COLO829 (cell line): ENCODE data around the gene KCNQ1OT1.

Source experiments
- DNase-seq: peaks from one replicate; pipeline ENCODE4 v3.0.0; 2012; ENCODE audit warnings: low spot score

KCNQ1OT1 gene

GRCh38 chr11:2594267-2594666, 105.5 kb downstream of the KCNQ1OT1 start:
- no peak for DNase-seq

DNA sequence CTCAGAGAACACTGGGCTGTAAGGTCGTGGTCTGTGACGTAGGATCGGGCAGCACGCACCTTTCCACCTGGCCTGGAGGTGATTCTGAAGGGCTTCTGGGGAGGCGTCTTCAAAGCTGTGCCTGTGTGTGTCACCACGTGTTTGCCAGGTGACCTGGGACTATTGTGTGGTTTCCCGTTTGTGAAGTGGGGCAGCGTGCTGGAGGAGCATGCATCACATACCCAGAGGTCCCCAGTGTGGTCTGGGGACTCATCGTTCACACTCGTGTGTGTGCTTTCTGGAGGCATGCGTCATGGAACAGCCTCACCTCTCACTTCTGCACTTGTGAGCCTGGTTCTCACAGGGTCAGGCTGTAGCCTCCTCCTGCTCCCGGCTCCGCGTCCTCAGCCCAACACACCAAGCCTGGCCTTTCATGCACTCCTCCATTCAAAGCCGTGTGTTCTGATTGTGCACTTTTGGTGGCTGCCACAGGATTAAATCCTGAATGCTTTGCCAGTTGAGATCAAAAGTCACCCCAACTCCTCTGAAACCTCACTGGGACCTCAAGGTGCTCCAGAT, 106.3 kb downstream of the KCNQ1OT1 start:
- no peak for DNase-seq

GRCh38 chr11:2592559-2593392, 107.0 kb downstream of the KCNQ1OT1 start:
- no peak for DNase-seq

- no peak for DNase-seq
Measured at GRCh38 chr11:2591805-2592204, 108.0 kb downstream of the KCNQ1OT1 start.

DNA sequence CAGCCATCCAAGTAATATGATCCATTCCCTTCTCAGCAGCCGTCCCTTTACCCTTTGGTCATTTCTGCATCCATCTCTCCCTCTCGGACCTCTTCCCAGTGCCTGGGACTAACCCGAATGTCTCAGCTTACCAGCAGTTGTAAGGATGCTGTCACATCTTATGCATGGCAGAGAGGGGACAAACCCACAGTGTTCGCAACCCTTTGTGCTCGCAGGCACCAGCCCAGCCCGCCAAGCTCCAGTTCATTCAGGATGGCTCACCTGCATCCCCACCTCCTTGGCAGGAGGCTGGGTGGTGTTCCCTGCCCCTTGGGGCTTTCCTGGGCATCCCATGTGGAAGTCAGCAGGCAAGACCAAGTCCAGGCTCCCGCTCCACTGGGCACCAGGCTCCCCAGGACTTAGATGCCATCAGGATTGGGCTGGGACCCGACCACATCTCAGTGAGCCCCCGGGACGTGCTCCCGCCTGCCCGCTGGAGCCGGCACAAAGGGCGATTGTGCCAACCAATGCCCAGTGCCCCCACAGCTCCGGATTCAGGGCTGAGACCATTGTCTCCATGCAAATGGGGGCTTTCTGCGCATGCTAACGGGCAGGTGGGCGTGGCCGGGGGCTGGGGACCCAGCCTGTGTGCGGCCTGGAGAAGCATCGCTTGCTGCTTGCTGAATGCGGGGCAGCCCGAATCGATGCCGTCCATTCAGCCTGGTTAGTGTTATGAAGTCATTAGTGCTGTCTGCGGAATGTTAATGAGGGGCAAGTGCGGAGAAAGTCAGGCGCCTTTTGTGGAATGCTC, 108.6 kb downstream of the KCNQ1OT1 start:
- no peak for DNase-seq

- no peak for DNase-seq
Measured at GRCh38 chr11:2590131-2590964, 109.4 kb downstream of the KCNQ1OT1 start.

GRCh38 chr11:2589538-2589934, 110.3 kb downstream of the KCNQ1OT1 start:
- no peak for DNase-seq

DNA sequence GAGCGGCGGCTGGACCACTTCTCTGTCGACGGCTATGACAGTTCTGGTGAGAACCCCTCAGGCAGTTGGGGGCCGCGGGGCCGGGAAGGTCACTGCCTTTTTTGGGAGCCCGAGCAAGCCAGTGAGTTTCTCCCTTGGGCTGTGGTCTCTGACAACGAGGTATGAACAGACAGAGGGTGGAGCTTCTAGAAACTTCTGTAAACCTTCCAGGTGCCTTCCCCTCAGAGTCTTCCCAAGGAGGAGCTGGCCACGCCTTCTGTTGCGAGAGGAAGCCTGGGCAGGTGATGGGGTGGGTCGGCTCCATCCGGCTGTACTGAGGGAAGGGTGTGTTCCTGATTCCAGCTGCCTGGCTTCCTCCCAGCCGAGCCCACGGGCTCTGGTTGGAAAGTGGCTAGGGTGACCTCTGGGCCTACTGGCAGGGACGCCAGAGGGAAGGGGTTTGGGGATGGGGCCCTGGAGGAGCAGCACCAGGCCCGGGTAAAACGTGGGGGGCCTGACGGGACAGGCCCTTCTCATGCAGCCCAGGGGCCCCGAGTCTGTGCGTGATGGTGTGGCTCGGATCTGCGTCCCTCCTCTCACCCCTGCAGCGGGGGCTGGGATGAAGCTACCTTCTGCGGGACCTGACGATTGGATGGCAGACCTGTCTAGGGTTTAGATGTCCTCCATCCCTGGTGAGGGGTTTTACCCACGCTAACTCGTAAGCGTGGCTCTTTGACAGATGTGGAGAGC, 110.8 kb downstream of the KCNQ1OT1 start:
- no peak for DNase-seq

GRCh38 chr11:2587976-2588748, 111.6 kb downstream of the KCNQ1OT1 start:
- DNase-seq = no peak

GRCh38 chr11:2587132-2587930, 112.5 kb downstream of the KCNQ1OT1 start:
- no peak for DNase-seq

DNA sequence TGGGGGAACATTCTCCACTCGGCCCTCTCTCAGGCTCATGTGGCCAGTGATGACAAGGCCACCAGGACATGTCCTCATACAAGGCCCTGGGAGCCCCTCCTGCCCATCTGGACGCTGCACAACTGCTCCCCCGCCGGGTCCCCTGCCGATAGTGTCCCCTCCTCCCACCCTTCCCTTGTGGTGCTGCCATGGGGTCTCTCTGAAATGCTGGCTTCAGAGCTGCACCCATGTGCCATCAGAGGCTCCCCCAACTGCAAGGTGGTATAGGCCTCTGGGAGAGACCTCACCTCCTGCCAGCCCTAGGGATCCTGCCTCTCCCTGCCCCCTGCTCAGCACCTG, 113.0 kb downstream of the KCNQ1OT1 start:
- DNase-seq = no peak

DNA sequence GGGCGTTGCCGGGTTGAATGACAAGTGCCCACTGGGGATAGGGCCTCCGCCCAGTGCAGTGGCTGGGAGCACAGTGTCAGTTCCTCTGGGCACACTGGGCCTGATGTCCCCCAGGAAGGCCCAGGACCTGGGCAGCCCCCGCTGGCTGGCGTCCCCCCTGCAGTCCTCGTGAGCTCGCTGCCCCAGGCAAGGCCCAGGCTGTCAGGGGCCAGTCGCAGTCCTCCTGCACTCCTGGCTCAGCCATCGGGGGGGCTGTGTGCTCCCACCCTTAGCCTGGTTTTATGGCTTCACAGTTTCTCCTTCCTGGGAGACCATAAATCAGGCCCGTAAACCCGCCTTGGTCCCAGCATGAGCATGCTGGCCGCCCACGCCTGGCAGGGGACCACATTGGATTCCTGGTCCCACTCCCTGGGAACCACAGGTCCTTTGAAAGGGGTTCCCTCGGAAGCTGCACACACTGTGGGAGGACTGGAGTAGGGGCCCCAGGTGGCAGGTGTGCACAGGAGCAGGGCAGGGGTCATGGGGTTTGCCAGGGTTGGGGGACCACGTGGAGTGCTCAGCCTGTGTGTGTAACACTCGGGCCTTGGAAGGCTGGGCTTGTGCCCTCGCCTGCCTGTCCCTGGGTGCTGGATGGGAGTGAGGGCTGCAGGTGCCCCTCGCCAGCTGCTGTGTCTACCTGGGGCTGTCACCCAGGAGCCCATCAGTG, 113.6 kb downstream of the KCNQ1OT1 start:
- no peak for DNase-seq

DNA sequence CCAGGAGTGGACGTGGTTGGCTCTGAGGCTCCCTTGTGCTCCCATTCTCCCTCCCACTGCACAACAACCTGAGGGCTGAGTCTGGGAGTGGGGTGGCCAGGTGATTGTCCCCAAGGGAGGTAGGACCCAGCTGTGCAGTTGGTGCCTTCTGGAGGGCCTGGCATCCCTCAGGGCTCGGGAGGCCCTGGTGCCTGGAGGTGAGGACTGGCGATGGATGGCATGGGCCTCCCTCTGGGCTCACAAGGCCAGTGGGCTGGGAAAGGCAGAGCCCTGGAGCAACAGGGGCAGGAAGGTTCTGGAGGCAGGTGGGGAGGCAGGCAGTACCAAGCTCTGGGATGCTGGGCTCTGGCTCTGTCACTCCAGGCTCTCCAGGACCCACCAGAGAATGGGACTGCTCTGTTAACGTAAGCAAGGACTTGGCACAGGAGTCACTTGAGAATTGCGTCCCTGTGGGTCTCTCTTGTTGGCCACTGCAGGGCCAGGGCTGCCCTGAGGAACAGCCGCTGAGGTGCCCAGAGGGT, 114.2 kb downstream of the KCNQ1OT1 start:
- no peak for DNase-seq

DNA sequence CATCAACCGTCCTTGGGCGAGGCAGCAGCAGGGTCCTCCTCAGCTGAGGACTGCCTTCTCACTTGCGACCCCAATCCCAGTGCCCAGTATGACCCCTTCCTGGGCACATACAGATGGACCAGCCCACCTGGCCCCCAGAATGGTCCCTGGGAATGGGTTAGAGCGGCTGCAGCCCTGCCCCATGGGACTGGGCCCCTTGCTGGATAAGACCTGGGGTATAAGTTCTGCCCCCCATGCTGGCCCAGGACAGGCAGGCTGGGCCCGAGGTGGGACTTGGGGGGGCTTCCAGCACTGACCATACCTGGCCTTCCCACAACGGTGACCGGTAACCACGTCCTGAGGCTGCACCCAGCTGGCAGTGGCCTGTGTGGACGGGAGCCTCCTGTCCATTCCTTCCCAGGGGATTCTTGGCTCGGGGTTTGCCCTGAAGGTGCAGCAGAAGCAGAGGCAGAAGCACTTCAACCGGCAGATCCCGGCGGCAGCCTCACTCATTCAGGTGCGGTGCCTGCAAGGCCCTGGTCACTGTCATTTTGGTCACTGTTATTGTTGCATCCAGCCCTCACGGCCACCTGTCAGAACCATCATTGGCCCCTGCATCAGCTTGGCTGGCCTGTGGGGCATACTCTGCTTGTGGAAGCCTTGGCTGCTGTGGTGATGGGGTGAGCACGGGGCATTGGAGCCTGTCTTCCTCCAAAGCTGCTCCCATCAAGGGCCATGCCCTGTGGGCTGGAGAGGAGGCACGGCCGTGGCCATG, 114.8 kb downstream of the KCNQ1OT1 start:
- DNase-seq = no peak

GRCh38 chr11:2584434-2584811, 115.4 kb downstream of the KCNQ1OT1 start:
- no peak for DNase-seq

DNA sequence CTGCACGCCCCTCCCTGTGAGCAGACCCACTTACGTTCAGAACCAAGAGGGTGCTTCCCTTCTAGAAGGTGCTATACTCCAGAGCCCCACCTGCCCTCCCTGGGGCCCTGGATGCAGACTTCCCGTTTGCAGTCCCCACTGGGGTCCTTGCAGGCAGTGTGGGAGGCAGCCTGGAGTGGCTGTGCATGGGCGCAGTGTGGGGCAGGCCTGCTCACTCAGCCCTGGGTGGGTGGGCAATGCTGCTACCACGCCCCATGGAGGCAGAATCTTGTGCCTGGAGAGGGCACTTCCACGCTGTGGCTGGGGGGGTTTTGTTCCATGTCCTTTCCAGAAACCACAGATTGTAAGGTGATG, 116.2 kb downstream of the KCNQ1OT1 start:
- no peak for DNase-seq

DNA sequence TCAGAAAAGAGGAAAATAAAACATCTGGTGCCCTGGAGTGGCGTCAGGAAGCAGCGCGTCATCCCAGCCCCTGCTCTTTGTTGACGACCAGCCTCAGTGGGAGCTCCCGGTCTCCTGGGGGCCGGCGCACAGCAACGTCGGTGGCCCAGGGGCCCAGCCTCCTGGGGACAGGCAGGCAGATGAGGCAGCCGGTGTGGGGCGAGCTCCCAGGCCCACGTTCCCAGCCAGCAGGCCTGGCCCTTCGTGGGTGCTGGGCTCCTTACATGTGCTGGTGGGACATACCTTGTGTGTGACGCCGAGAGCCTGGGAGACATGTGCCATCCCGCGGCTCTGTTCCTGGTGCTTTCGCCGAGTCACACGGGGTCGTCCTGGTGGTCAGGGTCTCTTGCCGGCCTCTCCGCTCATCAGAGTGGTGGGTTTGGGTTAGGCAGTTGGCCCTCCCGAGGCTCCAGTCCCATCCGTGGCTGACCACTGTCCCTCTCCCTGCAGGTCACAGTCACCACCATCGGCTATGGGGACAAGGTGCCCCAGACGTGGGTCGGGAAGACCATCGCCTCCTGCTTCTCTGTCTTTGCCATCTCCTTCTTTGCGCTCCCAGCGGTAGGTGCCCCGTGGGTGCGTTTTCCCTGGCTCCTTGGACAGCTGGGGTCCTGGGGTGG, 116.7 kb downstream of the KCNQ1OT1 start:
- DNase-seq = no peak
